ENCODE results near the gene B4GALT5.
"Not testable (repeated sequence)": the region's sequence is repeated elsewhere in the genome, so short reads cannot be mapped to it uniquely, and the experiment has no call there.

DNA sequence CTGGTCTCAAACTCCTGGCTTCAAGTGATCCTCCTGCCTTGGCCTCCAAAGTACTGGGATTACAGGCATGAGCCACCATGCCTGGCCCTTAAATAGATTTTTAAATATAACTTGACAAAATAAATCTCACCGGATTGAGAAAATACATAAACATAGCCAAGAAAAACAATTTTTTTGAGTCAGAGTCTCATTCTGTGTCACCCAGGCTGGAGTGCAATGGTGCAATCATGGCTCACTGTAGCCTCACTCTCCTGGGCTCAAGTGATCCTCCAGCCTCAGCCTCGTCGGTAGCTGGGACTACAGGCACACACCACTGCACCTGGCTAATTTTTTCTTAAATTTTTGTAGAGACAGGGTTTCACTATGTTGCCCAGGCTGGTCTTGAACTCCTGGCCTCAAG lies 85.4 kb downstream of the B4GALT5 start:
- TF ChIP-seq, protein P1, sequence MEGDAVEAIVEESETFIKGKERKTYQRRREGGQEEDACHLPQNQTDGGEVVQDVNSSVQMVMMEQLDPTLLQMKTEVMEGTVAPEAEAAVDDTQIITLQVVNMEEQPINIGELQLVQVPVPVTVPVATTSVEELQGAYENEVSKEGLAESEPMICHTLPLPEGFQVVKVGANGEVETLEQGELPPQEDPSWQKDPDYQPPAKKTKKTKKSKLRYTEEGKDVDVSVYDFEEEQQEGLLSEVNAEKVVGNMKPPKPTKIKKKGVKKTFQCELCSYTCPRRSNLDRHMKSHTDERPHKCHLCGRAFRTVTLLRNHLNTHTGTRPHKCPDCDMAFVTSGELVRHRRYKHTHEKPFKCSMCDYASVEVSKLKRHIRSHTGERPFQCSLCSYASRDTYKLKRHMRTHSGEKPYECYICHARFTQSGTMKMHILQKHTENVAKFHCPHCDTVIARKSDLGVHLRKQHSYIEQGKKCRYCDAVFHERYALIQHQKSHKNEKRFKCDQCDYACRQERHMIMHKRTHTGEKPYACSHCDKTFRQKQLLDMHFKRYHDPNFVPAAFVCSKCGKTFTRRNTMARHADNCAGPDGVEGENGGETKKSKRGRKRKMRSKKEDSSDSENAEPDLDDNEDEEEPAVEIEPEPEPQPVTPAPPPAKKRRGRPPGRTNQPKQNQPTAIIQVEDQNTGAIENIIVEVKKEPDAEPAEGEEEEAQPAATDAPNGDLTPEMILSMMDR (IDR thresholded peaks at IDR 0.05), result not testable (repeated sequence)
- TF ChIP-seq POLR2A (IDR thresholded peaks at IDR 0.05), result not testable (repeated sequence)

All from breast epithelium (tissue), 3 donors.